ENCODE data around the gene KSR2.

GRCh38 chr12:117778656-117779055 lies 190.1 kb downstream of the KSR2 start:
- TF ChIP-seq CTCF (IDR thresholded peaks at IDR 0.05) = no peak
- TF ChIP-seq POLR2A (IDR thresholded peaks at IDR 0.05) = no peak
